HL-60/S4 treated with retinoic acid at 250 ng/mL for 4 days and 3 days (cell line): ENCODE measurements around the gene NHS.

Experiments
- in situ Hi-C: fragments of 300-500 bp; cut with MboI; formaldehyde crosslinking; loops from 2 replicates; pipeline ENCODE4 v1.7.0; 2022; ENCODE audit warnings: low sequenced_read_pairs

NHS gene

GRCh38 chrX:17613979-17614588, 239.1 kb downstream of the NHS start:
- in situ Hi-C loops = no loop called here

DNA sequence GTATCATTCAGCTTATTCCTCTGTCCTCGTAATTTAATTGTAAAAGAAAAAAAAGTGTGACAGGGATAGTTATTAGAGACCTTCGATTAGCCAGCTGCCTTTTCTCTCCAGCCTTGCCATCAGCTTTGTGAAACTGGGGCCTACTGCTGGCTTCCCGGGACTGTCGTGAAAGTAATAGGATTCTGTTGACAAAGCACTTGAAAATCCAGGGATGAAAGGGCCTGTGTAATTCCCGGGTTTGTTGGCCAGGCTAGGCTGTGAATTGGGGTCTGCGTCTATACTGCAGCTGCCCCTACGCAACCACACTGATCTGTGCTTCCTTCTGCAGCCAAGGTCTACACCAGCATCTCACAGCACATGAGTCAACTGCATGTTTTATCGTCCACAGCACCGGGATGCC, 241.9 kb downstream of the NHS start:
- in situ Hi-C loops = no loop called here

- in situ Hi-C loops = no loop called here
Observed at GRCh38 chrX:17617806-17618205, 242.8 kb downstream of the NHS start.

- in situ Hi-C loops = no loop called here
Observed at GRCh38 chrX:17621566-17622270, 246.7 kb downstream of the NHS start.

DNA sequence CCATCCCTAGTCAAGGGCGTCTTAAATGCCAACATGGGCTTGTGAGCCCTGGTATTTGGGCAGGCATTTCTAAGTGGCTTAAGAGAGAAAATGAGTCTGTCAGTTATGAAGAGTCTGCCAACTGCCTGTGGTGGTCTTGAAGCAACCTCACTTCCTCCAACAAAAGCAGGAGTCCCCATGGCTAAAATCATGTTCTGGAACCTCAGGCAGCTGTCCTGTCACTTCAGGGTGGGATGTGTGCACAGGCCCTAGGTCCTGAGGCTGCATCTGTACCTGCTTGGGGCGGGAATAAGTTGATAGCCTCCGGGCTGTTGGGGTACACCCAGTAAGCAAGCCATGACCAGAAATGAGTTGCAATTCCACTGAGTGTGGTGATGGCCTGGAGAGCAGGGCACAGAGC, 247.3 kb downstream of the NHS start:
- in situ Hi-C loops = no loop called here

DNA sequence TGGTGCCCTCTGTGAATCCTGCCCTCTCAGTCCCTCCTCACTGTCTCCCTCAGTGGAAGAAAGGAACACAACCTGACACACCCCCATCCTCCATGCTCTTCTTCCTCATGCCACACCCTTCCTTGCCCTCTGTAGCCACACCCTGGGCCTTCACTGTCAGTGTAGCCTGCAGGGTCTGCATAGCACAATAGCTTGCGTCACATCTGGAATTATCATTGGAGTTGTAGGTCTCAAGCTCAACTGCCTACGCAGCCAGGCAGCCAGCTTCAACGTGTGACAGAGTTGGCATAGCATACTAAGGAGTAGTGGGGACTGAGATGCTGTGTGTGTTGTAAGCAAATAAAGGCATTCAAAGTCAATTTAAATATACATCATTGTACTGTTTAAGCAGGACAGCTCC, 248.8 kb downstream of the NHS start:
- in situ Hi-C loops = no loop called here

- in situ Hi-C loops = no loop called here
Observed at GRCh38 chrX:17627026-17627425, 252.0 kb downstream of the NHS start.

- in situ Hi-C loops = no loop called here
Observed at GRCh38 chrX:17628976-17629375, 254.0 kb downstream of the NHS start.

DNA sequence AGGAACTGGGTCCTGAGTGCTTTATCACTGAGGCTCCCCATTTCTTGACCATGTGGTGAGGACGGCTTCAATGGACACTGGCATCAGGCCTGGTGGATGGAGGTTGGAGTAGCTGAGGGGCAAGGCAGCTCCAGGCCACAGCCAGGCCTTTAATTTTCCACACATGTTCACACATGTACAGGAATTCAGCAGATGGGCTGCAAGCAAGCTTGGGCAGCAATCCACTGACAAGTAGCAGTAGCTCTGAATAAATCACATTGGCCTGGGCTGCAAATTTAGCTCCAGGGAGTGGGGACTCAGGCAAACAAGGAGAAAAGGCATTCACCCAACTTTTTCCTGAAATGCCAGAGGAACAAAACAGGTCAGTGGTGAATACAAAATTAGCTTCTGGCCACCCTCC, 254.5 kb downstream of the NHS start:
- in situ Hi-C loops = no loop called here

- in situ Hi-C loops = no loop called here
Observed at GRCh38 chrX:17631647-17632046, 256.6 kb downstream of the NHS start.

GRCh38 chrX:17632942-17633341, 257.9 kb downstream of the NHS start:
- in situ Hi-C loops = no loop called here

DNA sequence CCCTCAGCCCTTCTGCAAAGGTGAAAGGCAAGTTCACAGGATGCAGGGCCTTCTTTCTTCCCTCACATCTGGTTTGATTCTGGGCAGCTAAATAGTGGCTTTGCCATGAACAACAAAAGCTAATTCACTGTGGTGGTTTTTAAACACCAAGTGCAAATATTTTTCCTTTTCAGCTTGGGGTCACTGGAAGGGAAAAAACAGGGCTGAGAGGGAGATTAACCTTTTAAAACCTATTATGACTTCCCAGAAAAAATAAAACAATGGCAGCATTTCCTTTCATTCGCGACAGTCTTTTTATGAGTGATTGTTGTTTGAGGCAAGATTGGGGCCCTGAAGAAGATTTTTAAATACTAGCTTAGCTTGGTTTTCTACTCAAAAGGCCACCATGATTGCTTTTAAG, 258.5 kb downstream of the NHS start:
- in situ Hi-C loops = no loop called here

GRCh38 chrX:17634542-17635207, 259.7 kb downstream of the NHS start:
- in situ Hi-C loops = no loop called here

GRCh38 chrX:17635231-17635630, 260.2 kb downstream of the NHS start:
- in situ Hi-C loops = no loop called here

- in situ Hi-C loops = no loop called here
Observed at GRCh38 chrX:17637235-17637634, 262.2 kb downstream of the NHS start.

DNA sequence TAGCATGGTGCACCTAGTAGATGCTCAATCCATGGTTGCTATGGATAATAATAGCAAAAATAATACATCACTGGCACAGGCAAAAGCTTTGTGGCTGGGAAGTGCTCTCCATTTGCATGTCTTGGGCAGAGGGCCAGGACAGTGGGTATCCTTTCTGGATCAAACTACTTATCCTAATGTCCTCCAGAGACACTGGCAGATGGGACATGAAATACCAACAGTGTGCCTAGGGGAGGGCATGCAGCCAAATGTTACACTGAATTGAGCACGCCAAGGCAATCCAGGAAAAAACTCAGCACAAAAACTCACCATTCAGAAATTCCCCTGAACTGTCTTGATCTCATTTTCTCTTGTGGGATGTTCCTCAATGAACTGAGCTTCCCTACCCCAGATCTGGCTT, 263.7 kb downstream of the NHS start:
- in situ Hi-C loops = no loop called here

DNA sequence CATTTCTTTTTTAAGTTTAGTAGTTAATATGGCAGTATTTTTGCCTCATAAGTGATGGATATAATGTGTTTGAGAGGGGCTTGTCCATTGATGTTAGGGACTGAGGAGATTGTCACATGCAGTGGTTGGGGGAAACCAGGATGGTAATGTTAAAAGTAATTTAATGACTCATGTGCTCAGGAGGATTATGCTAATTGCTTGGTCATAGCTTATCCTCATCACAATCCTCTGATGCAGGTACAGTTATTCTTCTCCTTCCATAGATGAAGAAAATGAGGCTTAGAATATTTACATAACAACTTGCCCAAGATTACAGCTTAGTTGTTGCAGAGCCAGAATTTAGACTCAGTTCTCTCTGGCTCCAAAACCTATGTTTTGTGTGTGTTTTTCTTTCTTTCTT, 267.9 kb downstream of the NHS start:
- in situ Hi-C loops = no loop called here

GRCh38 chrX:17643528-17643927, 268.5 kb downstream of the NHS start:
- in situ Hi-C loops = no loop called here

GRCh38 chrX:17644001-17644400, 269.0 kb downstream of the NHS start:
- in situ Hi-C loops = no loop called here

DNA sequence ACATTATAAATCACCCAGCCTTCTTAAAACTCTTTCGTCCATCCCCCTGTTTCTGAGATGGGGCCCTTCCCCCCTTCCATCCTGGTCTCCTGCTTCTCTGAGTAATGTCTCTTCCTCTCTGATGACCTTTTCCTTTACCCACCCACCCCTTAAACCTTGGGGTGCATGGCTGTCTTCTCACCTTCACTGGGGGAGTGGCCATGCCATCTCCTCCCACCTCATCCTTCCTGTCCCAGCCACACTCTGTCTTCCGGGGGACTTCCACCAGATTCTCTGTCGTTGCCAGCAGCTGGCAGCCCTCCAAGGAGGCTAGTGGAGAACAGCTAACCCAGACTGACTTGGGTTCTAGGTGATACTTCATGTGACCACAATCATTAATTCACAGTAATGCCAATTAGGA, 279.1 kb downstream of the NHS start:
- in situ Hi-C loops = no loop called here

DNA sequence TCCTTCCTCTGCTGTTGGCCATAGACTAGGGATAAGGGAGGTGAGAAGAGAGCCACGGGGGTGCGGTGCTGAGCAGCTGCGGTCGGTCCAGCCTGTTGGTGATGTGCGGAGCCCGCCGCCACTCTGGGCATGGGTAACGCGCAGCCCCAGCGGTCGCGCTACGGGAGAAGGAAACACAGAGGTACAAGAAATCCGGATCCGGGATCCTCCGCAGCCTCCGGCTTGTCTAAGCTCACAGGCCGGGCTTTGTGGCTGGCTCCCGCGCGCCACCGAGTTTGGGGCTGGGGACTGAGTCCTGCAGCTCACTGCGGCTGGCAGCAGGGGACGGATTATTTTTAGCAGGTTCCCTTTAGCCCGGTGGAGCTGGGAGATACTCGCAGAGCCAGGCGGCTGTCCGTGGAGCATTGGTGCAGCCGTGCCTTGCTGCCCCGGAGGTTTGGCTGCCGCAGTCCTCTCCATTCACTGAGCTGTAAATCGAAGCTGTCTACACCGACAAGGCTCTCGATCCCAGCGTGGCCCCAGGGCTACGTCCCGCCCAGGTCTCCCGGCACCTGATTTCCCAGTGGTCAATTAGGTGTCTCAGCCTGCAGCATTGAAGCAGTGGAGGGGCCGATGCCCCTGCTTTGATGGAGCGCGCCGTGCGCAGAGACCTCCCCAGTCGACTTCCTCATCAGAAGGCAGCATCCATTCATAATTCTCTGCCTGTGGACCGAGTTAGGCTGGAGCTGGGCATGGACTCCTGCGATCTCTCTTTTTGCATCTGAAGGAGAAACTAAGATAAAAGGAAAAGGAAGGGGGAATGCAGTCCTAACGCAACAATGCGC, 280.4 kb downstream of the NHS start:
- in situ Hi-C loops = no loop called here

DNA sequence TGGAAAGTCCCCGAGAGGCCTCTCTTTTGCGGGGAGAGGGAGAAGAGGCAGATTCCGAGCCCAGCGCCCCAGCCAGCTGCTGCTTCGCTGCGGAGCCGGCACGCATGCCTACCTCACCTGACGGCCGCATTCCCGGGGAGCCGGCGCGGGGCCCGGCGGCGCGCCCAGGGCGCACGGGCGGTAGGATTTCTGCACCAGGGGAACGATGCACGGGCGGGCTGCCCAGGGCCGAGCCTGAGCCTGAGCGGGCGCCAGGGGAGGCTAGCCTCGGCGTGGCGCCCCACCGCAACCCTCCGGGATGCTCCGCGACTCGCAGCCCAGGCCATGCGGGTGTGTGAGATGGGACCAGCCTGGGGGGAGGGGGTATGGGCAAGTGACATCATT, 281.0 kb downstream of the NHS start:
- in situ Hi-C loops = no loop called here
